GM12801 (cell line): ENCODE measurements around the gene ADAMTSL5.

Experiments used
- TF ChIP-seq, protein P1 (sequence below): IDR thresholded peaks from one replicate; pipeline ENCODE4 v1.5.1; 2011; ENCODE audit warnings: control low read depth; ENCODE audit not compliant: insufficient read length; ENCODE audit errors: extremely low read depth

ADAMTSL5 gene

DNA sequence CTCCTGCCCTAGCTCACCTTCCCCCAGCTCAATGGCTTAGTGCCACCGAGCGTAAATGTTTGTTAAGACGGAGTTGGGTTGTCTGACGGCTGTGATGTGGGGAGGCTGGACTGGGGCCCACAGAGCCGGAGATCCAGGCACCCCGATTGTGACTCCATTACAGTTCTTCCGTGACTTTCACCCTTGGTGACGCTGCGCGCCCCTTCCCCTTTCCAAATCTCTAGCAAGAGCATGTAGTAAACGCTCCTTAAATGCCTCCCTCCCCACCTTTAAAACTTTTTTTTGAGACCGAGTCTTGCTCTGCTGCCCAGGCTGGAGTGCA, 21.0 kb downstream of the ADAMTSL5 start:
- TF ChIP-seq, protein P1, sequence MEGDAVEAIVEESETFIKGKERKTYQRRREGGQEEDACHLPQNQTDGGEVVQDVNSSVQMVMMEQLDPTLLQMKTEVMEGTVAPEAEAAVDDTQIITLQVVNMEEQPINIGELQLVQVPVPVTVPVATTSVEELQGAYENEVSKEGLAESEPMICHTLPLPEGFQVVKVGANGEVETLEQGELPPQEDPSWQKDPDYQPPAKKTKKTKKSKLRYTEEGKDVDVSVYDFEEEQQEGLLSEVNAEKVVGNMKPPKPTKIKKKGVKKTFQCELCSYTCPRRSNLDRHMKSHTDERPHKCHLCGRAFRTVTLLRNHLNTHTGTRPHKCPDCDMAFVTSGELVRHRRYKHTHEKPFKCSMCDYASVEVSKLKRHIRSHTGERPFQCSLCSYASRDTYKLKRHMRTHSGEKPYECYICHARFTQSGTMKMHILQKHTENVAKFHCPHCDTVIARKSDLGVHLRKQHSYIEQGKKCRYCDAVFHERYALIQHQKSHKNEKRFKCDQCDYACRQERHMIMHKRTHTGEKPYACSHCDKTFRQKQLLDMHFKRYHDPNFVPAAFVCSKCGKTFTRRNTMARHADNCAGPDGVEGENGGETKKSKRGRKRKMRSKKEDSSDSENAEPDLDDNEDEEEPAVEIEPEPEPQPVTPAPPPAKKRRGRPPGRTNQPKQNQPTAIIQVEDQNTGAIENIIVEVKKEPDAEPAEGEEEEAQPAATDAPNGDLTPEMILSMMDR, result no peak

DNA sequence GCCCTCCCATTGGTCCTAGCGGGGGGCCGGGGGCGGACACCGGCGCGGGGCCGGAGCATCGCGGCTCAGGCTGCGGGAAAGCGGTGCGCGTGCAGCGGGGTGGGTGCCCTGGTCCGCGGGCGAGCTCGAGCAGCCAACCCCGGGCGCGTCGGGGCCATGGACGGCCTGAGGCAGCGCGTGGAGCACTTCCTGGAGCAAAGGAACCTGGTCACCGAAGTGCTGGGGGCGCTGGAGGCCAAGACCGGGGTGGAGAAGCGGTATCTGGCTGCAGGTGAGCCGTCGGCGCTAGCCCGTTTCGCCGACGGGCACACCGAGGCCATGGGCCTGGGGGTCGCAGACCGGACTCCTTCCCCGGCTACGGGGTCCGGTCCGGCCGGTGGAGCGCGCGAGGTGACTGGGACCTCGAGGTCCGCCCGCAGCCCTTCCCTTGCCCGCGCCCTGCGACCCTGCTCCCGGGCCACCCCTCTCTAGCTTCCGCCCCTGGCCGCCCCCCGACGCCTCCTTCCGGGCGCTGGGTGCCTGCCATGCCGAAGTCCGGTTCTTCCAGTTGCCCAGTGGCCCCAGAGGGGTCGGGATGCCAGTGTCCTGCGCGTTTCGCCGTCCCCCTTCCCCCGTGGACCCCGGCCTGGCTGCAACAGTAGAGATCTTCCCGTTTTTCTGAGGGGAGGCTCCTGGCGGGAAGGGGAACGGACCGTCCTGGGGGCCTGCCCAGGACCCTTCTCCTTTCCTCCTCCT, 21.5 kb downstream of the ADAMTSL5 start, which contains the start of gene REEP6:
Gene REEP6, plus strand, starts transcription at position 68 of the 735 bp plus-strand sequence. Its CDS starts 89 bp downstream, at position 157.
- TF ChIP-seq, protein P1, result no peak

DNA sequence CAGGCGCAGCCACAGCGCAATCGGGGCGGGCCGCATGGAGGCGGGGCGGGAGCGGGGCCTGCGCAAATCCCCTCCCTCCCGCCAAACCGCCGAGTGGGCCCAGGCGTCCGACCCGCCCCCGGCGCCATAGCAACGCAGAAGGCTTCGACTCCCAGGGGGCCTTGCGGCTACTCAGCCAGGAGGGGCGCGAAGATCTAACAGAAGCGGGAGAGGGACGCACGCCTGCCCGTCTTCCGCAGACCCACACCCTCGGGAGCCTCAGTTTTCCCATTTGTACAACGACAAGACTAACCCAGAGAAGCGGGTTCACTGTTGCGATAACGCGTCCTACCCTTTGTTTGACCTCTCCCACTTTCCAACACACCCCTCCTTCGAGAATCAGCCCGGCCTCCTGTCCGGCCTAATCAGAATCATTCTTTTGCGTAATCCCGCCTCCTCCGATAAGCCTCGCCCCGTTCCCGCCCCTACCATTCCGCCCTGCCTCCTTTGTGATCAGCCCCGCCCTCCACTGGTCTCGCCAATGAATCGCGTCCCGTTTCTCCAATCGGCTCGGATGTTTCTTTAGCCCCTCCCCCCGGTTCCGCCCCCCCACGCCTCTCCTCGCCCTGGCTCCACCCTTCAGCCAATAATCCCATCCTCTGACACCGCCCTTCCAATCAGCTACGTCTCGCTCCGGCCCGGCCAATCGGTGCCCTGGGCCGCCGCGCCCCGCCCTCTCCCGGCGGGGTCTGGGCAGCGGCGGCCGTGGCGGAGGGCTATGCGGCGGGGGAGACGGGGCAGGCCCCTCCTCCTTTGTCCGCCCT, 22.3 kb downstream of the ADAMTSL5 start, which contains the start of gene PCSK4:
Gene PCSK4, minus strand, starts transcription at position 40 of the 803 bp plus-strand sequence. Its CDS starts 4 bp downstream, at position 36.
- TF ChIP-seq, protein P1, result no peak

DNA sequence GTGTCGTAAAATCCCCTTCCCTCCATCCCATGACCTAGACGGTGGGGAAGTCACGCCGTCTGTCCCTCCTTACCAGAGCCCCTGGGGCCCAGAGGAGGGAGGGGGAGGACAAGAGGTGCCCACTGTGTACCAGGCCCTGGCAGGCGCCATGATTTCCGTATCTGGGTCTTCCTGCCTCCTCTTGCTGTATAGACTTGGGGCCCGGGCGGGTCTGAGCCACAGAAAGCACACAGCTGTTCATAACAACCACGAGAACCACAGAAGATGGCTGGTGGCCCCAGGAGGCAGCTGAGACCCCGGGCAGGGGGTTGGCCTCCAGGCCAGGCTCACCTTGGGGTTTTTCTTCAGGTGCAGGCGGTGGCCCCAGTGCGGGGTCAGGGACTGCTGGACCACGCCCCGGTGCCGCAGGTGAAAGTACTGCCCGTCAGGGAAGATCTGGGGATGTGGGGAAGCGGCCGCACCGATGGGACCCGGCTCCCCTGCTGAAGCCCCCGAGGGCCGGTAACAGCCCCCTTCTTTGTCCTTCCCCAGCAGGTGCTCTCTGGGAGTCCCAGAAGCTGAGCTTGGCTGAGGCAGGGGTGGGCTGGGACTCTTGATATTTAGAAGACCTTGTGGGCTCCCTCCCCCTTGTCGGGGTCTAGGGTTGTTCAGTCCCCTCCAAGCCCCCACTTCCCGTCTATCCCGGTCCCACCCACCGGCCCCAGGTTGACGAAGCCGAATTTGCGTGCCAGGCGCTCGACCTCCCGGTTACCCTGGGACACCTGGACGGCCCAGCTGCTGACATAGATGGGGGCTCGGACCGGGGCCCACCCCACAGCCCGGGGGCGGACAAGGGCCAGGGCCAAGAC, 23.1 kb downstream of the ADAMTSL5 start:
- TF ChIP-seq, protein P1, result no peak

DNA sequence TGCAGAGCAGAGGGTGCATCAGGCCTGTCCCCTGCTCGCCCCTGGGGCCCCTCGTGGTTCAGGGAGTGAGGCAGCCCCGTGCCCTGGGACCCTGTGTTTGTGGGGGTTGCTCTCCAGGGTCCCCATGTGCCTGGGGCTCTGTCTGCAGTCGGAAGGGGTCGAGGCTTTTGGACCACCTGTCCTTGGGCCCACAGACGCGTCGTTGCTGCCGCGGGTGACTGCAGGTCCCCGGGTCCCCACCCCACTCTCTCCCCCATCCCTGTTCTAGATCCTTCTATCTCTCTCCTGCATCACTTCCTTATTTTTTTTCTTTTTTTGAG, 24.6 kb downstream of the ADAMTSL5 start:
- TF ChIP-seq, protein P1, result no peak

DNA sequence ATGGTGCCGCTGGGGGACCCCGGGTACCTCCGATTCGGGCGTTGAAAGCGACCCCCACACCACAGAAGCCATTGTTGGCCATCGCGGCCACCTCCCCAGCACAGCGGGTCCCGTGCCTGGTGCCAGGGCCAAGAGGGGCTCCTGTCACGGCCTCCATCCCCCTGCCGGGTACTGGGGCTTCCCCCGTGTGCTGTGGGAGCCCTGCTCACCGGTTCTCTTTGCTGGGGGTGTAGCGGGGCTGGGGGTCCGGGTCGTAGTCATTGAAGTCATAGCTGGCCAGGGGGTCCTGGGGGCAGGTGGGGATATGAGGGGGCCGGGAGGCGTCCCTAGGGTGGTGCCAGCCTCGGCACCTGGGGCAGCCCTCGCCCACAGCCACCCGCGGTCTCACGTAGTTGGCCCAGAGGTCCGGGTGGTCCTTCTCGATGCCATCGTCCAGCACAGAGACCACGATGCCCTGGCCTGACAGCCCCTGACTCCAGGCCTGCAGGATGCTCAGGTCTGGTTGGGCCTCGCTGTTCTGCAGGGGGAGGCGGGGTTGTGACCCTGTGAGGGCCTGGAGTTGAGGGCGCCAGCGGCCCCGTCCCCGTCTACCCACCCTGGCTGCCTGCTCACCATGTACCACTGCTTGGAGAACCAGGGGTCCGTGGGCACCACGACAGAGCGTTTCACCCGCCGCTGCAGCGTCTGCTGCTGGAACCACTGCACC, 25.1 kb downstream of the ADAMTSL5 start:
- TF ChIP-seq, protein P1, result no peak
